GM23338 (cell line): Measurements from ENCODE around the gene CLOCK. TPM values are rescaled to one million over a fixed set of nuclear protein-coding genes. Genes with fewer than 3 reads are reported as not detected.

Experiments used
- ATAC-seq: fragments of 200-7000 bp; cut with Tn5 transposase; 3 replicates; pipeline ENCODE4 v1.9.1; 2020
- DNase-seq: peaks from one replicate; pipeline ENCODE4 v3.0.0-alpha.2; 2015; ENCODE audit warnings: low spot score
- H2AFZ ChIP-seq: fragments of 200-600 bp; sonication (generic); 2 replicates; pipeline ENCODE4 v1.8.0; 2016; ENCODE audit warnings: antibody characterized with exemption, mild to moderate bottlenecking, moderate library complexity
- H3F3A ChIP-seq: fragments of 200-600 bp; sonication (generic); replicated peaks from 2 replicates; pipeline ENCODE4 v1.8.0; 2017; ENCODE audit warnings: antibody characterized with exemption, mixed run types, low read depth
- H3K27ac ChIP-seq: fragments of 200-600 bp; sonication (generic); 2 replicates; pipeline ENCODE4 v1.6.1; 2016; ENCODE audit warnings: low read depth
- H3K27me3 ChIP-seq: fragments of 200-600 bp; sonication (generic); 2 replicates; pipeline ENCODE4 v1.8.0; 2016; ENCODE audit warnings: mild to moderate bottlenecking, mixed run types, moderate library complexity; ENCODE audit not compliant: insufficient read depth
- H3K36me3 ChIP-seq: fragments of 200-600 bp; sonication (generic); 2 replicates; pipeline ENCODE4 v1.8.0; 2016; ENCODE audit warnings: mild to moderate bottlenecking; ENCODE audit not compliant: insufficient read depth
- H3K4me1 ChIP-seq: fragments of 200-600 bp; sonication (generic); 2 replicates; pipeline ENCODE4 v1.8.0; 2016; ENCODE audit warnings: mild to moderate bottlenecking, moderate library complexity; ENCODE audit not compliant: insufficient read depth
- H3K4me2 ChIP-seq: fragments of 200-600 bp; sonication (generic); 2 replicates; pipeline ENCODE4 v1.7.1; 2017; ENCODE audit warnings: mixed run types
- H3K4me3 ChIP-seq: fragments of 200-600 bp; sonication (generic); 2 replicates; pipeline ENCODE4 v1.6.1; 2016; ENCODE audit warnings: mixed run types
- H3K79me2 ChIP-seq: fragments of 200-600 bp; sonication (generic); replicated peaks from 2 replicates; pipeline ENCODE4 v1.8.0; 2017; ENCODE audit warnings: mild to moderate bottlenecking; ENCODE audit not compliant: insufficient read depth
- H3K9me2 ChIP-seq: fragments of 200-600 bp; sonication (generic); 2 replicates; pipeline ENCODE4 v1.8.0; 2017; ENCODE audit not compliant: insufficient read depth
- H4K20me1 ChIP-seq: fragments of 200-600 bp; sonication (generic); replicated peaks from 2 replicates; pipeline ENCODE4 v1.8.0; 2017; ENCODE audit warnings: mild to moderate bottlenecking; ENCODE audit not compliant: insufficient read depth
- H3K27ac Mint-ChIP-seq: 2 replicates; pipeline ENCODE4 v1.8.0; 2020; ENCODE audit warnings: inconsistent platforms, mild to moderate bottlenecking, moderate library complexity, mixed read lengths
- H3K27me3 Mint-ChIP-seq: 3 replicates; pipeline ENCODE4 v1.8.0; 2022; ENCODE audit warnings: low read depth, mild to moderate bottlenecking, moderate library complexity, mixed read lengths, inconsistent platforms; ENCODE audit not compliant: insufficient read depth, poor library complexity
- H3K36me3 Mint-ChIP-seq: 3 replicates; pipeline ENCODE4 v1.8.0; 2021; ENCODE audit warnings: low read depth, mild to moderate bottlenecking, inconsistent platforms, moderate library complexity, mixed read lengths
- H3K4me1 Mint-ChIP-seq: 3 replicates; pipeline ENCODE4 v1.8.0; 2020; ENCODE audit warnings: mild to moderate bottlenecking, inconsistent platforms, mixed read lengths
- H3K4me3 Mint-ChIP-seq: 3 replicates; pipeline ENCODE4 v1.8.0; 2021; ENCODE audit warnings: moderate library complexity, mild to moderate bottlenecking, inconsistent platforms, mixed read lengths
- H3K9me3 Mint-ChIP-seq: 3 replicates; pipeline ENCODE4 v1.8.0; 2020; ENCODE audit warnings: moderate library complexity, mild to moderate bottlenecking, inconsistent platforms, mixed read lengths
- EZH2 ChIP-seq: fragments of 200-600 bp; sonication (generic); IDR thresholded peaks from one replicate; pipeline ENCODE4 v1.8.0; 2017; ENCODE audit warnings: antibody characterized with exemption, mild to moderate bottlenecking, low read depth; ENCODE audit not compliant: unreplicated experiment
- EZH2phosphoT487 ChIP-seq: fragments of 200-600 bp; sonication (generic); IDR thresholded peaks from one replicate; pipeline ENCODE4 v1.8.1; 2018; ENCODE audit warnings: antibody characterized with exemption; ENCODE audit not compliant: unreplicated experiment
- JUNB ChIP-seq: IDR thresholded peaks from one replicate; pipeline ENCODE4 v1.6.1; 2016; ENCODE audit warnings: antibody characterized with exemption; ENCODE audit not compliant: unreplicated experiment
- POLR2AphosphoS5 ChIP-seq: IDR thresholded peaks from 2 replicates; pipeline ENCODE4 v1.6.1; 2016; ENCODE audit warnings: antibody characterized with exemption, low read depth
- REST ChIP-seq: IDR thresholded peaks from one replicate; pipeline ENCODE4 v1.6.1; 2018; ENCODE audit warnings: antibody characterized with exemption; ENCODE audit not compliant: unreplicated experiment
- STAT1 ChIP-seq: IDR thresholded peaks from one replicate; pipeline ENCODE4 v1.6.1; 2016; ENCODE audit warnings: antibody characterized with exemption; ENCODE audit not compliant: unreplicated experiment
- ZNF114 ChIP-seq: fragments of 250-450 bp; sonication (Bioruptor Pico); IDR thresholded peaks from 2 replicates; pipeline ENCODE4 v1.5.0; 2020; ENCODE audit warnings: mild to moderate bottlenecking, moderate library complexity
- ZNF331 ChIP-seq: fragments of 250-450 bp; sonication (Bioruptor Pico); IDR thresholded peaks from 2 replicates; pipeline ENCODE4 v1.5.0; 2020; ENCODE audit warnings: low read depth, mild to moderate bottlenecking, moderate library complexity
- polyA plus RNA-seq: library from polyadenylated mRNA; unstranded; fragments of >200 nt; fragmentation: Nextera tagmentation; extraction: Ambion mirVana; gene quantifications from 2 replicates; pipeline ENCODE4 v1.2.1, GENCODE V29; 2016
- total RNA-seq: library from RNA; depleted of rRNA; stranded (reverse); fragments of >200 nt; shearing (Covaris generic); gene quantifications from 2 replicates; pipeline ENCODE4 v1.2.3, GENCODE V29; 2014
- TF ChIP-seq, protein P1 (sequence below): IDR thresholded peaks from 2 replicates; pipeline ENCODE4 v1.6.1; 2016; ENCODE audit warnings: antibody characterized with exemption
- TF ChIP-seq, protein P2 (sequence below): fragments of 250-450 bp; sonication (Bioruptor Pico); IDR thresholded peaks from 2 replicates; pipeline ENCODE4 v1.5.0; 2020; ENCODE audit warnings: mild to moderate bottlenecking, moderate library complexity

The CLOCK gene
- total and polyA plus RNA-seq, 2 experiments from 2014 or later = 17.1 to 28.8 TPM

- TF ChIP-seq, protein P1, sequence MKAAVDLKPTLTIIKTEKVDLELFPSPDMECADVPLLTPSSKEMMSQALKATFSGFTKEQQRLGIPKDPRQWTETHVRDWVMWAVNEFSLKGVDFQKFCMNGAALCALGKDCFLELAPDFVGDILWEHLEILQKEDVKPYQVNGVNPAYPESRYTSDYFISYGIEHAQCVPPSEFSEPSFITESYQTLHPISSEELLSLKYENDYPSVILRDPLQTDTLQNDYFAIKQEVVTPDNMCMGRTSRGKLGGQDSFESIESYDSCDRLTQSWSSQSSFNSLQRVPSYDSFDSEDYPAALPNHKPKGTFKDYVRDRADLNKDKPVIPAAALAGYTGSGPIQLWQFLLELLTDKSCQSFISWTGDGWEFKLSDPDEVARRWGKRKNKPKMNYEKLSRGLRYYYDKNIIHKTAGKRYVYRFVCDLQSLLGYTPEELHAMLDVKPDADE = no peak
These were observed 101.9 kb downstream of the CLOCK start (continued) for GRCh38 chr4:55444827-55445226.

GRCh38 chr4:55442541-55442940 is 104.2 kb downstream of the CLOCK start:
- Histone ChIP-seq H3K27me3 (no peaks in the 10 kb centered on the region), H4K20me1 (no peaks in the 10 kb centered on the region), H3K4me3 (no peak overlapping the region), H3K4me2 (no peak overlapping the region), H3K79me2 (no peaks in the 10 kb centered on the region), H3K36me3 (peaks cover 36% of the 10 kb centered on the region), H2AFZ (no peak overlapping the region), H3F3A (no peaks in the 10 kb centered on the region), H3K4me1 (no peaks in the 10 kb centered on the region), H3K27ac (no peak overlapping the region), H3K9me2 (no peaks in the 10 kb centered on the region)
- TF ChIP-seq REST (no peak), EZH2 (no peak), STAT1 (no peak), EZH2phosphoT487 (no peak), ZNF114 (CRISPR knock-in tag) (no peak), ZNF331 (CRISPR knock-in tag) (no peak), JUNB (no peak), POLR2AphosphoS5 (no peak)
- TF ChIP-seq, protein P2, sequence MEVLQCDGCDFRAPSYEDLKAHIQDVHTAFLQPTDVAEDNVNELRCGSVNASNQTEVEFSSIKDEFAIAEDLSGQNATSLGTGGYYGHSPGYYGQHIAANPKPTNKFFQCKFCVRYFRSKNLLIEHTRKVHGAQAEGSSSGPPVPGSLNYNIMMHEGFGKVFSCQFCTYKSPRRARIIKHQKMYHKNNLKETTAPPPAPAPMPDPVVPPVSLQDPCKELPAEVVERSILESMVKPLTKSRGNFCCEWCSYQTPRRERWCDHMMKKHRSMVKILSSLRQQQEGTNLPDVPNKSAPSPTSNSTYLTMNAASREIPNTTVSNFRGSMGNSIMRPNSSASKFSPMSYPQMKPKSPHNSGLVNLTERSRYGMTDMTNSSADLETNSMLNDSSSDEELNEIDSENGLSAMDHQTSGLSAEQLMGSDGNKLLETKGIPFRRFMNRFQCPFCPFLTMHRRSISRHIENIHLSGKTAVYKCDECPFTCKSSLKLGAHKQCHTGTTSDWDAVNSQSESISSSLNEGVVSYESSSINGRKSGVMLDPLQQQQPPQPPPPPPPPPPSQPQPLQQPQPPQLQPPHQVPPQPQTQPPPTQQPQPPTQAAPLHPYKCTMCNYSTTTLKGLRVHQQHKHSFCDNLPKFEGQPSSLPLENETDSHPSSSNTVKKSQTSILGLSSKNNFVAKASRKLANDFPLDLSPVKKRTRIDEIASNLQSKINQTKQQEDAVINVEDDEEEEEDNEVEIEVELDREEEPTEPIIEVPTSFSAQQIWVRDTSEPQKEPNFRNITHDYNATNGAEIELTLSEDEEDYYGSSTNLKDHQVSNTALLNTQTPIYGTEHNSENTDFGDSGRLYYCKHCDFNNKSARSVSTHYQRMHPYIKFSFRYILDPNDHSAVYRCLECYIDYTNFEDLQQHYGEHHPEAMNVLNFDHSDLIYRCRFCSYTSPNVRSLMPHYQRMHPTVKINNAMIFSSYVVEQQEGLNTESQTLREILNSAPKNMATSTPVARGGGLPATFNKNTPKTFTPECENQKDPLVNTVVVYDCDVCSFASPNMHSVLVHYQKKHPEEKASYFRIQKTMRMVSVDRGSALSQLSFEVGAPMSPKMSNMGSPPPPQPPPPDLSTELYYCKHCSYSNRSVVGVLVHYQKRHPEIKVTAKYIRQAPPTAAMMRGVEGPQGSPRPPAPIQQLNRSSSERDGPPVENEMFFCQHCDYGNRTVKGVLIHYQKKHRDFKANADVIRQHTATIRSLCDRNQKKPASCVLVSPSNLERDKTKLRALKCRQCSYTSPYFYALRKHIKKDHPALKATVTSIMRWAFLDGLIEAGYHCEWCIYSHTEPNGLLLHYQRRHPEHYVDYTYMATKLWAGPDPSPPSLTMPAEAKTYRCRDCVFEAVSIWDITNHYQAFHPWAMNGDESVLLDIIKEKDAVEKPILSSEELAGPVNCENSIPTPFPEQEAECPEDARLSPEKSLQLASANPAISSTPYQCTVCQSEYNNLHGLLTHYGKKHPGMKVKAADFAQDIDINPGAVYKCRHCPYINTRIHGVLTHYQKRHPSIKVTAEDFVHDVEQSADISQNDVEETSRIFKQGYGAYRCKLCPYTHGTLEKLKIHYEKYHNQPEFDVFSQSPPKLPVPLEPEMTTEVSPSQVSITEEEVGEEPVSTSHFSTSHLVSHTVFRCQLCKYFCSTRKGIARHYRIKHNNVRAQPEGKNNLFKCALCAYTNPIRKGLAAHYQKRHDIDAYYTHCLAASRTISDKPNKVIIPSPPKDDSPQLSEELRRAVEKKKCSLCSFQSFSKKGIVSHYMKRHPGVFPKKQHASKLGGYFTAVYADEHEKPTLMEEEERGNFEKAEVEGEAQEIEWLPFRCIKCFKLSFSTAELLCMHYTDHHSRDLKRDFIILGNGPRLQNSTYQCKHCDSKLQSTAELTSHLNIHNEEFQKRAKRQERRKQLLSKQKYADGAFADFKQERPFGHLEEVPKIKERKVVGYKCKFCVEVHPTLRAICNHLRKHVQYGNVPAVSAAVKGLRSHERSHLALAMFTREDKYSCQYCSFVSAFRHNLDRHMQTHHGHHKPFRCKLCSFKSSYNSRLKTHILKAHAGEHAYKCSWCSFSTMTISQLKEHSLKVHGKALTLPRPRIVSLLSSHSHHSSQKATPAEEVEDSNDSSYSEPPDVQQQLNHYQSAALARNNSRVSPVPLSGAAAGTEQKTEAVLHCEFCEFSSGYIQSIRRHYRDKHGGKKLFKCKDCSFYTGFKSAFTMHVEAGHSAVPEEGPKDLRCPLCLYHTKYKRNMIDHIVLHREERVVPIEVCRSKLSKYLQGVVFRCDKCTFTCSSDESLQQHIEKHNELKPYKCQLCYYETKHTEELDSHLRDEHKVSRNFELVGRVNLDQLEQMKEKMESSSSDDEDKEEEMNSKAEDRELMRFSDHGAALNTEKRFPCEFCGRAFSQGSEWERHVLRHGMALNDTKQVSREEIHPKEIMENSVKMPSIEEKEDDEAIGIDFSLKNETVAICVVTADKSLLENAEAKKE (CRISPR knock-in tag) = no peak
- TF ChIP-seq, protein P1 = no peak
- Mint-ChIP-seq H3K9me3 (no peaks in the 10 kb centered on the region), H3K4me1 (no peaks in the 10 kb centered on the region), H3K36me3 (peaks cover 28% of the 10 kb centered on the region), H3K27me3 (no peaks in the 10 kb centered on the region), H3K27ac (no peak overlapping the region), H3K4me3 (no peak overlapping the region)
- DNase-seq (no peak), ATAC-seq (no peak)
